Measurements from ENCODE around the gene GLP1R.

The GLP1R gene

DNA sequence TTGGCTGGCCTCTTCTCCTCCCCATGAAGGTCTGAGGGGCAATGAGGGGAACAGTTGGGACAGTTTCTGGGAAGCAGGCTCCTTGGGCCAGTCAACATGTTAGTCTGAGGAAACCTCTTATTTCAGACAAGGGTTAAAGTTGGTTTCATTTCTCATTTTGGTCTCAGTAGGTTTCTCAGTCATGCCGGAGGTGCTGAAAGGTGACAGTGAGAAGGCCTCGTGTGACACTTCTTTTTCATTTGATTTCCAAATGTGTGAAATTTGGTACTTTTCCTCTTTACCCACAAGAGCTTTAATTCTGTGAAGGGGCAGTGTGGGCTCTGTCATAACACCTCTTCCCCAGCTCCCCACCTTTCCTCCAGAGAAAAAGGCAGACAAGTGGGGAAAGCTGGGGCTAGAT is 7.5 kb upstream of the GLP1R start:
- DNase-seq (ENCODE audit: extremely low spot score, insufficient read length, low read depth) = peak; percentile 30

GRCh38 chr6:39043776-39044175 is 4.8 kb upstream of the GLP1R start:
- DNase-seq (ENCODE audit: extremely low spot score, insufficient read length, low read depth) (no peak), FAIRE-seq (no peak)

More for the DNA sequence above, 7.5 kb upstream of the GLP1R start:
- FAIRE-seq = peak; percentile 94

DNA sequence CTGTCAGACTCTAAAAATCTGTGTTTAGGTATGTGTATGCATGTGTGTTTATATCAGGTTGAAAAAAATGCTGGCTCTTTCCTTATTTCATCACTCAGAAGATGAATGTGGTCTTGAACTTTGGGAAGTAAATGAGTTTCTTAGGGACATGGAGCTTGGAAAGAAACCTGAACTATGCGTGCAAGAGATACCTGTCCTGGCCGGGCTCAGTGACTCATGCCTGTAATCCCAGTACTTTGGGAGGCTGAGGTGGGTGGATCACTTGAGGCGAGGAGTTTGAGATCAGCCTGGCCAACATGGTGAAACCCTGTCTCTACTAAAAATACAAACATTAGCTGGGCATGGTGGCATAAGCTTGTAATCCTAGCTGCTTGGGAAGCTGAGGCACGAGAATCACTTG is 4.4 kb upstream of the GLP1R start:
- FAIRE-seq = no peak

GRCh38 chr6:39047434-39048327 is 900 bp upstream of the GLP1R start:
- FAIRE-seq (no peak), DNase-seq (ENCODE audit: extremely low spot score, insufficient read length, low read depth) (no peak)

More for the DNA sequence above, 4.4 kb upstream of the GLP1R start:
- no peak for DNase-seq (ENCODE audit: extremely low spot score, insufficient read length, low read depth)

- DNase-seq (ENCODE audit: extremely low spot score, insufficient read length, low read depth) (no peak), FAIRE-seq (no peak)
These were observed 1.1 kb downstream of the GLP1R start for GRCh38 chr6:39049575-39050283.

- FAIRE-seq = no peak
- no peak for DNase-seq (ENCODE audit: extremely low spot score, insufficient read length, low read depth)
These were observed 2.0 kb downstream of the GLP1R start for GRCh38 chr6:39050453-39051112.

DNA sequence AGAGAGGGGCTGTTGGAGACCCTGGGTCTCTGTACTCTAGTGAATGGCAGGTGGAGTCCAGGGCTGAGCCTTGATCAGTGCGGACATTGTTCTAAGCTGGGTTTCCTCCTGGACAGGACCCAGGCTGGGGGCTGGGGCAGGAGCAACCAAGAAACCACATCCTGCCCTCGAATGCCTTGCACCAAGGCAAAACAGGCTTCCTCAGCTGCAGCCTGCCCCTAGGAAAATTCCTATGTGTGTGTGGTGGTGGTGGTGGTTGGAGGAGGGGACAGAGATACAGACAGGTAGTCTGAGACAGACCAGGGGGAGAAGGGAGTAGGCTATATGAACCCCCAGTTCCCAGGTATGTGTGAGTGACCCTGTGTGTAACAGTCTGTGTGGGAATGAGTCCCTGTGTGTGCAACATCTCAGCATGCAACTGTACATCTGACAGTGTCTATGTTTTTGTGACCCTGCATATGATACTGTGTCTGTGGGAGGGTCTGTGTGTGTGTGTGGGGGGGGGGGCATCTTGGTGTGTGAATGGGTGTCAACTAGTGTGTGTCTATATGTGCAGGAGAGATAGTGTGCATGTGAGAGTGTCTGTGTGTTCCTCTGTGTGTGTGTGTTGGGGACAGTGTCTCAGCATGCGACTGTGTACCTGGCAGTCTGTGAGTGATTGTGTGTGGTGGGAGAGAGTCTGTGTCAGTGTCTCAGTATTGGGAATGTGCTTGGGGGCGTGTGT is 3.0 kb downstream of the GLP1R start:
- DNase-seq (ENCODE audit: extremely low spot score, insufficient read length, low read depth) (no peak), FAIRE-seq (no peak)

GRCh38 chr6:39053016-39053624 is 4.5 kb downstream of the GLP1R start:
- FAIRE-seq = no peak
- no peak for DNase-seq (ENCODE audit: extremely low spot score, insufficient read length, low read depth)

DNA sequence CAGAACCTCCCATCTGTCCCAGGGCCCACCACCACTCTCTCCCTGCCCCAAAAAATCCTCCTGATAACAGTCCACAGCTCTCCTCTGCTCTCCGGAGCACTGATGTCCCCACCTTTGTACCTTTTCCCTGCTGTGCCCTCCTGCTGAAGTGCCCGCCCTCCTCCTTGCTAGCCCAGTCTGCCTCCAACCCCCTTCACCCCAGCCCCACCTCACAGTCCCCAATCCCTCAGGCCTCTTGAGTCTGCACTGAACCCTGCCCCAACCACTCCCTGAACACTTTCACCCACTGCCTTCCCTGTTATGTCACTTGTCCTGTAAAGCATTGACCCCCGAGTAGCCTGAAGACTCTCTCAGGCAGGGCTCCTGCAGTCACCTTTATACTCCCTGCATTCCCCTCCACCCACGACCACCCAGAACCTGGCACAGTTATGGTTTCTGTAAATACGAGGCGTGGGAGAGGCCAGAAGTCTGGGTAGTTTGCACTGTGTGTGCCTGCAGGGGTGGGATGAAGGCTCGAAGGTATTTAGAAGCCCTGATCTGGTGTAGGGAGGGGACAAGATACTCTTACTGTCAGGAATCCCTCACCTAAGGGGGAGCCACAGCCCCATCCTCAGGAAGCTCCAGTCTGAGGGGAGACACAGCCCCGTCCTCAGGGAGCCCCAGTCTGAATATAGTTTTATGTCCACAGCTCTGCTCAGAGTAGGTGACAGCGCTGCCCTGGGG is 5.4 kb downstream of the GLP1R start:
- no peak for DNase-seq (ENCODE audit: extremely low spot score, insufficient read length, low read depth)
- no peak for FAIRE-seq

DNA sequence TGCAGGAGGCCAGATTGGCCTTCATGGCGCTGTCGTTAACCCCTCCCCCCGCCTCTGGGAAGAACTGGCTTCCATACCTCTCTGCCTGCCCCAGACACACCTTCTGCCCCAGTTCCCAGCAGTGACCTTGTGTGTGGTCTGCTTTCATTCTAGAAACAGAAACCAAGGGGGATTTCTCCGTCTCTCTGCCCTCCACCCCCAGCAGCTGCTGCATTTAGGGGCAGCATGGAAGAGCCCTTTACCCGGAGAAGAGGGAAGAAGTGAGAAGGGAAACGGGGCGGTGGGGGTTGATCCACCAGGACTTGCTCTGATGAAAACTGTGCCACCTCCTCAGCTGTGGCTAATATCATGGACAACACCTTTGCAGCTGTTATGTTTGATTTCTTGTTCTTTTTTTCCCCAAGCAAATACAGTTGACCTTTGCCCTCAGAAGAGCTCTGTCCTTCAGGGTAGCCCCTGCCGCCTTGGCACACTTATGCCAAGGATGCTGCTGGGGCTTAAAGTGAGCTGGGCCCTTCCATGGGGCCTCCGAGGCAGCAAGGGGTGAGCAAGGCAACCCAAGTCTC is 6.1 kb downstream of the GLP1R start:
- DNase-seq (ENCODE audit: extremely low spot score, insufficient read length, low read depth) = no peak
- FAIRE-seq = no peak

GRCh38 chr6:39055661-39056060 is 7.1 kb downstream of the GLP1R start:
- no peak for FAIRE-seq
- DNase-seq (ENCODE audit: extremely low spot score, insufficient read length, low read depth) = no peak

DNA sequence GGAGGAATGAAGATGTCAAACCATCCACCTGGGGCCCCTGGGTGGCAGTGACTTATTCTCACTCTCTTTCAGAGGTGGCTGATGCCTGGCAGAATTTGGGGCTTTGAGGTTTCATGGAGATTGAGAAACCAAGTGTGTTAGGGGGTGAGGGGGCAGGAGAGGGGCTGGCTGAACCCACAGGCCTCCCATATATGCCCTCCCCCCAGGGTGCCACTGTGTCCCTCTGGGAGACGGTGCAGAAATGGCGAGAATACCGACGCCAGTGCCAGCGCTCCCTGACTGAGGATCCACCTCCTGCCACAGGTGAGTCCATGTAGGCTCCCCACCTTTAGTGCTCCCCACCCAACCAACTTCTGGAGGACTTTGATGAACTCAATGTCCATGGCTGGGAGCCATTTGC is 7.6 kb downstream of the GLP1R start:
- no peak for DNase-seq (ENCODE audit: extremely low spot score, insufficient read length, low read depth)
- no peak for FAIRE-seq

DNA sequence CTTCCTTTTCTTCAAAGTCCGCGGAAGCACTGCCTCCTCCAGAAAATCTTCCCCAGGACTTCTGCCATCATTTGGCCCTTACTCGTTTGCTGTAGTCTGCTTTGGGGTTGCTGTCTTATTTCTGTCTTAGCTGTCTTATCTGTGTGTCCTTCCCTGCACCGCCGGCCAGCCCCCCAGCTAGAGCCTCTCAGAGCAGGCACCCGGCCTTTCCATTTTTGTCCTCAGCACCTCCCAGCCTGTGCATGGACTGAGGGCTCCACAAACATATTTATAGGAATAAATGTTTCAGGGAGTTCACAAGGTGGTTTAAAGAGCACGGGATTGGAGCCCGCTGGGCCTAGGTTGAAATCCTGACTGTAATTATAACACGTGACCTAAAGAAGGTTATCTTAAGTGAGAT is 8.1 kb downstream of the GLP1R start:
- no peak for FAIRE-seq
- no peak for DNase-seq (ENCODE audit: extremely low spot score, insufficient read length, low read depth)

DNA sequence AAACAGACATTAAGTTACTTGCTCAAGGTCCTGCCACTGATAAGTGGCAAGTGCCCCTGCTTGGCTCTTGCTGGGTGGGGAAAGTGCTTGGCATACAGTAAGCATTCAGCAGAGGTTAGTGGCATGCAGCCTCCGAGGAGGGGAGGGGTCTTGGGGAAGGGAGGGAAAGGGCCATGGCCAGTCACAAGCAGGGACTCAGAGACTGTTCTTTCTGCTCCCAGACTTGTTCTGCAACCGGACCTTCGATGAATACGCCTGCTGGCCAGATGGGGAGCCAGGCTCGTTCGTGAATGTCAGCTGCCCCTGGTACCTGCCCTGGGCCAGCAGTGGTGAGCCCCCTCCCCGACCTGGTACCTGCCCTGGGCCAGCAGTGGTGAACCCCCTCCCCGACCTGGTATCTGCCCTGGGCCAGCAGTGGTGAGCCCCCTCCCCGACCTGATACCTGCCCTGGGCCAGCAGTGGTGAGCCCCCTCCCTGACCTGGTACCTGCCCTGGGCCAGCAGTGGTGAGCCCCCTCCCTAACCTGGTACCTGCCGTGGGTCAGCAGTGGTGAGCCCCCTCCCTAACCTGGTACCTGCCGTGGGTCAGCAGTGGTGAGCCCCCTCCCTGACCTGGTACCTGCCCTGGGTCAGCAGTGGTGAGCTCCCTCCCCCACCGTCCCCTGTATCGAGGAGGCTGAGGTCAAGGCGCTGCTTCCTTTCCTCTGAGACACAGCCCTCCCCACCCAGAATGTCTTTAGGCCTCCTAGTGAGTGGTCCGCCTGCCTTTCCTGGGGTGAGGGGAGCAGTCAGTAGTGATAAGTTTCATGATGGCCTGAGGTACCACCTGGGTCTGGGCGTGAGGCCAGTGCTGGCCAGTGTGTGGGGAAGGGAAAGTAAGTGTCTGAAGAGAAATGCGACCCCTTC is 8.9 kb downstream of the GLP1R start:
- DNase-seq (ENCODE audit: extremely low spot score, insufficient read length, low read depth) (no peak), FAIRE-seq (no peak)

GRCh38 chr6:39058471-39059147 is 10.0 kb downstream of the GLP1R start:
- DNase-seq (ENCODE audit: extremely low spot score, insufficient read length, low read depth) (no peak), FAIRE-seq (no peak)

DNA sequence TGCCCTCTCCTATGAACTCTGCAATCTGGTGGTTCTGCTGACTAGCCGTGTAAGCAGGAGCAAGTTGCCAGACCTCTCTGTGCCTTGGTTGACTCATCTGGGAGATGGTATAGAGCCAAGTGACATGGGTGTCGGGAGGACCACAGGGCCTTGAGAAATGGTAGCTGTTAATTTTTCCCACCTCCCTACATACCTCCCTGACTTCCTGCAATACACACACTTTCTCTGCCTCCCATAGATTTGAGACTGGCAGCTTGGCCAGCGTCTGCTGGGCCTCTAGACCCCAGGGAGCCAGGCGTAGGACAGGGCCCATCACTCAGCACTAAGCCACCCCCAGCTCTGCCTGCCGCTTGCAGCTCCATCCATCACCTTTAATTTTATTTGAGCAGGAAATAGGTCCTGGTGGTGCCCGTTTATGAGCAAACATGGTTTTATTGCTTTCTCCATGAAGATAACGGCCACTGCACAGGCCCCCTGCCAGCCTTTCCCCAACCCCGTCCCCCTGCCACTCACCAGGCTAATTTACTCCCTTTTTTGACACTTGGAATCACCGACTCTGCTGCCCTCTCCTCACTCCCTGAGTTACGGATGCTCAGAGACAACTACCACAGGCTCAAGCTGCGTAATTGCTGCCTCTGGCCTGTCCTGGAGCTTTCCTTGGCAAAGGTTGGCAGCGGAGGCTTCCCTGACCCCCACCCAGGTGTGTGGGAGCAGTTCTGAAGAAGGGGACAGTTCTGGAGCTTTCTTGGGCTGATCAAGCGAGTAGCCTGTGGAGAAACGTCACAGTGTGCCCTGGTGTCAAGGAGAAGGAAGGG is 11.1 kb downstream of the GLP1R start:
- FAIRE-seq (no peak), DNase-seq (ENCODE audit: extremely low spot score, insufficient read length, low read depth) (no peak)
